H1 (cell line): Measurements from ENCODE around the gene GPS1. TPM values are rescaled to one million over a fixed set of nuclear protein-coding genes. Genes with fewer than 3 reads are reported as not detected.

ENCODE experiments used
- CTCF ChIA-PET: fragments of 300-600 bp; sonication (Branson Sonifier 250); formaldehyde crosslinking; loops from one replicate; lab custom pipeline; 2021; ENCODE audit not compliant: partially characterized antibody; lab: Charles Lee
- POLR2A ChIA-PET: fragments of 300-600 bp; sonication (Branson Sonifier 250); formaldehyde crosslinking; loops from one replicate; lab custom pipeline; 2021; ENCODE audit warnings: inconsistent platforms; ENCODE audit not compliant: partially characterized antibody; lab: Charles Lee
- DNase-seq, 2 experiments: peaks; one replicate each; pipeline versions ENCODE4 v3.0.0 to v3.0.0-alpha.2; 2010 to 2022; ENCODE audit warnings: low spot score in 2 of 2, low read depth in 1 of 2, mixed read lengths in 1 of 2
- FAIRE-seq: peaks from 2 replicates; lab custom pipeline; 2011; peaks lifted over from hg19 to GRCh38; lab: Jason Lieb, UNC
- H2AFZ ChIP-seq: 2 replicates; pipeline ENCODE4 v1.8.1; 2012; ENCODE audit warnings: low read length, inconsistent platforms
- H2AK5ac ChIP-seq: 2 replicates; pipeline ENCODE4 v1.6.1; 2013; ENCODE audit warnings: low read depth, low read length
- H2BK120ac ChIP-seq: replicated peaks from 2 replicates; pipeline ENCODE3; 2013; ENCODE audit warnings: low read depth, low read length, inconsistent platforms
- H2BK12ac ChIP-seq: 2 replicates; pipeline ENCODE4 v1.6.1; 2013; ENCODE audit warnings: low read depth, low read length
- H2BK15ac ChIP-seq: 2 replicates; pipeline ENCODE4 v1.6.1; 2013; ENCODE audit warnings: low read length
- H2BK20ac ChIP-seq: 2 replicates; pipeline ENCODE4 v1.6.1; 2013; ENCODE audit warnings: low read length
- H2BK5ac ChIP-seq: 2 replicates; pipeline ENCODE4 v1.6.1; 2013; ENCODE audit warnings: low read depth, low read length
- H3K14ac ChIP-seq: 2 replicates; pipeline ENCODE4 v1.6.1; 2013; ENCODE audit warnings: inconsistent platforms; ENCODE audit not compliant: insufficient read length
- H3K18ac ChIP-seq: 2 replicates; pipeline ENCODE4 v1.6.1; 2013; ENCODE audit warnings: low read length; ENCODE audit errors: extremely low read depth
- H3K23ac ChIP-seq: 2 replicates; pipeline ENCODE4 v1.6.1; 2013; ENCODE audit warnings: inconsistent platforms; ENCODE audit not compliant: insufficient read length
- H3K23me2 ChIP-seq: 2 replicates; pipeline ENCODE4 v1.6.1; 2013; ENCODE audit warnings: low read depth, low read length
- H3K27ac ChIP-seq: 2 replicates; pipeline ENCODE4 v1.6.1; 2011; ENCODE audit warnings: low read depth, low read length, inconsistent platforms
- H3K27me3 ChIP-seq, 4 experiments: replicated peaks in 1 of 4; 1 replicate in 1 of 4; 2 replicates in 3 of 4; pipeline versions ENCODE4 v1.6.1 to v1.8.1; 2011 to 2013; ENCODE audit warnings: low read length in 3 of 4, mild to moderate bottlenecking in 3 of 4, inconsistent platforms in 2 of 4, mixed read lengths in 2 of 4, moderate library complexity in 1 of 4; ENCODE audit not compliant: control insufficient read depth in 3 of 4, insufficient read depth in 3 of 4; ENCODE audit errors: extremely low read depth in 1 of 4
- H3K36me3 ChIP-seq, 4 experiments: 2 replicates each; pipeline versions ENCODE4 v1.6.1 to v1.8.1; 2011 to 2013; ENCODE audit warnings: mild to moderate bottlenecking in 4 of 4, low read length in 3 of 4, moderate library complexity in 2 of 4, control low read depth in 1 of 4, inconsistent platforms in 1 of 4; ENCODE audit not compliant: insufficient read depth in 4 of 4, control insufficient read depth in 2 of 4
- H3K4ac ChIP-seq: replicated peaks from 2 replicates; pipeline ENCODE3; 2013; ENCODE audit warnings: low read length, low read depth, mixed read lengths, inconsistent platforms; ENCODE audit not compliant: insufficient read length
- H3K4me1 ChIP-seq, 4 experiments: replicated peaks in 1 of 4; 1 replicate in 1 of 4; 2 replicates in 3 of 4; pipeline versions ENCODE4 v1.6.1 to v1.8.1; 2011 to 2013; ENCODE audit warnings: low read length in 3 of 4, inconsistent platforms in 2 of 4, mixed read lengths in 1 of 4; ENCODE audit not compliant: insufficient read depth in 4 of 4, control insufficient read depth in 3 of 4
- H3K4me2 ChIP-seq, 2 experiments: 2 replicates each; pipeline versions ENCODE4 v1.6.1 to v1.8.1; 2011 to 2013; ENCODE audit warnings: low read depth in 2 of 2, low read length in 2 of 2, control low read depth in 1 of 2, inconsistent platforms in 1 of 2, mild to moderate bottlenecking in 1 of 2; ENCODE audit not compliant: insufficient read depth in 1 of 2
- H3K4me3 ChIP-seq, 4 experiments: fragments of 200-600, 300-600 bp in 1 of 4; sonication (generic), shearing (Covaris generic), sonication (Bioruptor Twin) in 1 of 4; 2 replicates each; pipeline versions ENCODE4 v1.5.1 to v1.8.1; 2011 to 2016; ENCODE audit warnings: low read length in 4 of 4, low read depth in 3 of 4, control low read depth in 2 of 4, inconsistent platforms in 2 of 4, mild to moderate bottlenecking in 2 of 4, mixed read lengths in 1 of 4, moderate library complexity in 1 of 4; ENCODE audit not compliant: insufficient read depth in 2 of 4; ENCODE audit errors: extremely low read depth in 1 of 4
- H3K56ac ChIP-seq: replicated peaks from 2 replicates; pipeline ENCODE3; 2013; ENCODE audit warnings: low read depth, mild to moderate bottlenecking, mixed read lengths, low read length, inconsistent platforms; ENCODE audit not compliant: insufficient read length
- H3K79me1 ChIP-seq: 2 replicates; pipeline ENCODE4 v1.6.1; 2013; ENCODE audit warnings: low read depth, low read length, control low read depth
- H3K79me2 ChIP-seq, 2 experiments: 2 replicates each; pipeline versions ENCODE4 v1.6.1 to v1.8.1; 2012 to 2013; ENCODE audit warnings: low read length in 2 of 2, mild to moderate bottlenecking in 2 of 2, inconsistent platforms in 1 of 2; ENCODE audit not compliant: insufficient read depth in 2 of 2, control insufficient read depth in 1 of 2
- H3K9ac ChIP-seq, 4 experiments: replicated peaks in 1 of 4; 1 replicate in 1 of 4; 2 replicates in 3 of 4; pipeline versions ENCODE4 v1.6.1 to v1.8.1; 2011 to 2013; ENCODE audit warnings: low read depth in 3 of 4, low read length in 3 of 4, control low read depth in 2 of 4, mild to moderate bottlenecking in 2 of 4, moderate library complexity in 2 of 4, inconsistent platforms in 1 of 4; ENCODE audit errors: extremely low read depth in 1 of 4
- H3K9me3 ChIP-seq, 2 experiments: 2 replicates each; pipeline versions ENCODE4 v1.6.1 to v1.8.1; 2012 to 2013; ENCODE audit warnings: mild to moderate bottlenecking in 2 of 2, moderate library complexity in 2 of 2, control low read depth in 1 of 2, inconsistent platforms in 1 of 2, low read depth in 1 of 2, low read length in 1 of 2, mixed read lengths in 1 of 2; ENCODE audit not compliant: insufficient read depth in 2 of 2
- H4K20me1 ChIP-seq, 2 experiments: replicated peaks in 1 of 2; 2 replicates each; pipeline versions ENCODE3 to v1.8.1; 2011 to 2013; ENCODE audit warnings: inconsistent platforms in 2 of 2, low read length in 2 of 2, mild to moderate bottlenecking in 1 of 2; ENCODE audit not compliant: insufficient read depth in 2 of 2, control insufficient read depth in 1 of 2
- H4K5ac ChIP-seq: 2 replicates; pipeline ENCODE4 v1.6.1; 2013; ENCODE audit warnings: low read length, low read depth, mixed read lengths, inconsistent platforms; ENCODE audit not compliant: insufficient read length
- H4K8ac ChIP-seq: 2 replicates; pipeline ENCODE4 v1.8.0; 2013; ENCODE audit warnings: mild to moderate bottlenecking, moderate library complexity, low read length, inconsistent platforms; ENCODE audit not compliant: insufficient read depth; ENCODE audit errors: extremely low read depth
- H4K91ac ChIP-seq: replicated peaks from 2 replicates; pipeline ENCODE3; 2013; ENCODE audit warnings: low read length, mixed read lengths, inconsistent platforms; ENCODE audit not compliant: insufficient read length
- BCL11A ChIP-seq, 2 experiments: IDR thresholded peaks; one replicate each; pipeline ENCODE4 v1.6.1; 2011; ENCODE audit warnings: low read depth in 2 of 2, low read length in 2 of 2, mild to moderate bottlenecking in 2 of 2
- CEBPB ChIP-seq: IDR thresholded peaks from 2 replicates; pipeline ENCODE4 v1.6.1; 2012; ENCODE audit warnings: low read depth, low read length
- CHD1 ChIP-seq: IDR thresholded peaks from 2 replicates; pipeline ENCODE4 v1.6.1; 2012; ENCODE audit warnings: low read depth, low read length, improper control_type of control experiment
- CREB1 ChIP-seq: IDR thresholded peaks from 2 replicates; pipeline ENCODE4 v1.6.1; 2012; ENCODE audit warnings: inconsistent platforms
- FOSL1 ChIP-seq: IDR thresholded peaks from 2 replicates; pipeline ENCODE4 v1.6.1; 2011; ENCODE audit warnings: mild to moderate bottlenecking, low read depth, low read length, moderate library complexity; ENCODE audit not compliant: insufficient read depth
- HDAC6 ChIP-seq: IDR thresholded peaks from one replicate; pipeline ENCODE4 v1.7.1; 2012; ENCODE audit warnings: low read depth, mild to moderate bottlenecking, inconsistent platforms, low read length, moderate library complexity
- MAFK ChIP-seq: IDR thresholded peaks from 2 replicates; pipeline ENCODE4 v1.6.1; 2012; ENCODE audit warnings: low read depth, mild to moderate bottlenecking, improper control_type of control experiment, low read length
- POLR2A ChIP-seq, 2 experiments: IDR thresholded peaks; 1 replicate in 1 of 2; 2 replicates in 1 of 2; pipeline ENCODE4 v1.6.1; 2011; ENCODE audit warnings: low read depth in 2 of 2, low read length in 2 of 2, mild to moderate bottlenecking in 2 of 2; ENCODE audit errors: control extremely low read depth in 1 of 2
- SP2 ChIP-seq: IDR thresholded peaks from 2 replicates; pipeline ENCODE4 v1.6.1; 2012; ENCODE audit warnings: mild to moderate bottlenecking, low read length, inconsistent platforms
- TEAD4 ChIP-seq: IDR thresholded peaks from 2 replicates; pipeline ENCODE4 v1.6.1; 2012; ENCODE audit warnings: low read depth, low read length, inconsistent platforms, mixed read lengths
- YY1 ChIP-seq: IDR thresholded peaks from 2 replicates; pipeline ENCODE4 v1.6.1; 2011; ENCODE audit warnings: low read depth, mild to moderate bottlenecking, low read length
- ZNF274 ChIP-seq: IDR thresholded peaks from 2 replicates; pipeline ENCODE4 v1.7.0; 2012; ENCODE audit warnings: low read length, borderline replicate concordance; ENCODE audit errors: extremely low read depth
- WGBS, 2 experiments: shearing (Covaris generic) in 1 of 2; methylation state at CpG; one replicate each; pipeline versions ENCODE4 v1.1.6 to v1.1.7; 2013 to 2015; ENCODE audit warnings: low lambda C conversion rate in 2 of 2, mixed read lengths in 2 of 2, inconsistent platforms in 1 of 2, low coverage in 1 of 2, missing lambda C conversion rate in 1 of 2; ENCODE audit not compliant: insufficient replicate concordance in 2 of 2, insufficient coverage in 1 of 2, insufficient read length in 1 of 2; ENCODE audit errors: extremely low coverage in 1 of 2, missing lambda C conversion rate in 1 of 2; 5-methylcytosine and 5-hydroxymethylcytosine counted together
- polyA plus RNA-seq, 7 experiments: library from polyadenylated mRNA; depleted of rRNA in 3 of 7; stranded (reverse) in 5 of 7; unstranded in 2 of 7; fragments of >200 nt in 5 of 7; fragments of 200-250 nt in 2 of 7; gene quantifications; 1 replicate in 5 of 7; 2 replicates in 1 of 7; 4 replicates in 1 of 7; pipeline versions ENCODE4 v1.2.1 to v1.2.3, GENCODE V29; 2011 to 2013; ENCODE audit warnings: missing spikeins in 2 of 7, mixed read lengths in 2 of 7
- total RNA-seq: library from RNA; stranded (reverse); fragmentation: NEBNext Ultra II Directional; extraction: Animal tissue kit (Norgen Biotek cat#: 25700); gene quantifications from 2 replicates; pipeline ENCODE4 v1.2.1, GENCODE V29; 2021

GPS1 gene
- total and polyA plus RNA-seq, 2 of the 8 experiments (the other 6 are each of a cell fraction or from before 2014, with no cell fraction given) = 153 to 277 TPM

GRCh38 chr17:82012261-82012639 is 39.4 kb upstream of the GPS1 start:
- Histone ChIP-seq H3K36me3 (no peaks in the 10 kb centered on the region; a peak in 2 of 8 replicates), H3K27ac (no peak overlapping the region), H2BK20ac (no peak overlapping the region), H3K9ac (no peak overlapping the region), H2BK15ac (no peak overlapping the region), H4K91ac (no peak overlapping the region), H3K14ac (no peak overlapping the region), H4K20me1 (peaks cover 3 to 7% of the 10 kb centered on the region in 2 experiments), H2AK5ac (no peak overlapping the region), H4K8ac (peak overlapping the region; percentile 51; the same call in 1 of the 2 replicates), H3K27me3 (no peaks in the 10 kb centered on the region), H3K4me2 (no peak overlapping the region), H3K79me2 (no peaks in the 10 kb centered on the region), H3K4me3 (no peak overlapping the region), H2BK120ac (no peak overlapping the region), H2AFZ (no peak overlapping the region), H2BK5ac (no peak overlapping the region), H3K56ac (no peak overlapping the region), H2BK12ac (no peak overlapping the region), H3K4me1 (peaks cover 0 to 1% (median 0%) of the 10 kb centered on the region in 4 experiments; a peak in 1 of 7 replicates), H3K23ac (no peak overlapping the region), H3K23me2 (no peaks in the 10 kb centered on the region), H3K9me3 (no peaks in the 10 kb centered on the region), H3K79me1 (no peaks in the 10 kb centered on the region; the same call in 1 of the 2 replicates), H4K5ac (no peak overlapping the region), H3K4ac (no peak overlapping the region), H3K18ac (no peak overlapping the region)
- no peak for FAIRE-seq
- no peak for DNase-seq
- 90% methylated on average over 18 of the region's 20 CpGs; no CpG with 5 or more reads in 1 of the 2 experiments for WGBS, 2 experiments
- ChIA-PET CTCF (interaction anchor here (0.9 to 1.8 kb wide), 3 partner anchors 8 to 53 kb away, joined by 3 to 7 read pairs (median 6); no protein-coding TSS in a partner anchor), POLR2A (interaction anchor here (0.8 to 1.7 kb wide), 3 partner anchors 9 to 19 kb away, joined by 3 to 4 read pairs (median 3); partner anchors contain the start of gene CENPX)
- TF ChIP-seq BCL11A (IDR thresholded peaks at IDR 0.05; ENCODE audit: low read depth in 2 of 2, low read length in 2 of 2) = no peak
- no peak for TF ChIP-seq CEBPB
- no peak for TF ChIP-seq YY1
- TF ChIP-seq HDAC6 = no peak
- no peak for TF ChIP-seq POLR2A (IDR thresholded peaks at IDR 0.05; ENCODE audit: control extremely low read depth in 1 of 2, low read depth in 2 of 2, low read length in 2 of 2)
- TF ChIP-seq ZNF274 = no peak
- TF ChIP-seq SP2 = no peak
- TF ChIP-seq CREB1 = no peak
- no peak for TF ChIP-seq TEAD4
- TF ChIP-seq MAFK = no peak
- no peak for TF ChIP-seq FOSL1
- no peak for TF ChIP-seq CHD1
